Breast epithelium (tissue), 4 donors: ENCODE measurements around the gene MGAT4C. TPM values are rescaled to one million over a fixed set of nuclear protein-coding genes. Genes with fewer than 3 reads are reported as not detected.

Experiments used
- DNase-seq, 2 donors: peaks; one replicate each; pipeline ENCODE4 v3.0.0-alpha.2; 2019; ENCODE audit warnings: low spot score in 2 of 2
- H3K27ac ChIP-seq, 2 donors: fragments of 200-600 bp; sonication (generic) in 1 of 2; one replicate each; pipeline ENCODE4 v1.5.1; 2016 to 2019; ENCODE audit warnings: mild to moderate bottlenecking in 1 of 2
- H3K27me3 ChIP-seq, 2 donors: fragments of 200-600 bp; sonication (generic) in 1 of 2; one replicate each; pipeline versions ENCODE4 v1.5.1 to v1.6.0; 2017 to 2019; ENCODE audit warnings: control low read depth in 1 of 2, mild to moderate bottlenecking in 1 of 2
- H3K36me3 ChIP-seq: fragments of 200-600 bp; one replicate; pipeline ENCODE4 v1.5.1; 2019
- H3K4me1 ChIP-seq, 2 donors: fragments of 200-600 bp; sonication (generic); one replicate each; pipeline ENCODE4 v1.5.1; 2016 to 2019; ENCODE audit warnings: control low read depth in 1 of 2
- H3K4me3 ChIP-seq, 3 donors: fragments of 200-600 bp; sonication (generic); 1 replicate in 2 of 3; 2 replicates in 1 of 3; pipeline ENCODE4 v1.5.1; 2016 to 2019; ENCODE audit warnings: mild to moderate bottlenecking in 3 of 3, moderate library complexity in 2 of 3
- H3K9me3 ChIP-seq, 2 donors: fragments of 200-600 bp; sonication (generic) in 1 of 2; one replicate each; pipeline ENCODE4 v1.5.1; 2016 to 2019; ENCODE audit warnings: control low read depth in 1 of 2
- CTCF ChIP-seq, 3 donors: fragments of 450-650 bp; IDR thresholded peaks; one replicate each; pipeline ENCODE4 v1.5.1; 2016 to 2017; ENCODE audit warnings: antibody characterized with exemption in 3 of 3, mild to moderate bottlenecking in 3 of 3, moderate library complexity in 3 of 3
- POLR2A ChIP-seq: fragments of 450-650 bp; IDR thresholded peaks from one replicate; pipeline ENCODE4 v1.6.1; 2016; ENCODE audit warnings: antibody characterized with exemption, mild to moderate bottlenecking, moderate library complexity
- POLR2AphosphoS5 ChIP-seq, 3 donors: sonication (generic); formaldehyde crosslinking; IDR thresholded peaks; one replicate each; pipeline ENCODE4 v1.6.1; 2017; ENCODE audit warnings: antibody characterized with exemption in 3 of 3
- intact Hi-C: fragments of 100-400 bp; cut with DNase I; formaldehyde crosslinking; loops from one replicate; pipeline ENCODE4 v1.15.1; 2023; ENCODE audit warnings: low total_unique reads
- total RNA-seq, 3 donors: library from RNA; depleted of rRNA; stranded (reverse); fragments of >200 nt; gene quantifications; one replicate each; pipeline ENCODE4 v1.1.0, GENCODE V29; 2016

The MGAT4C gene
- total RNA-seq, 3 donors from 2014 or later: under 0.01 to 1.0 TPM; not detected in 1

DNA sequence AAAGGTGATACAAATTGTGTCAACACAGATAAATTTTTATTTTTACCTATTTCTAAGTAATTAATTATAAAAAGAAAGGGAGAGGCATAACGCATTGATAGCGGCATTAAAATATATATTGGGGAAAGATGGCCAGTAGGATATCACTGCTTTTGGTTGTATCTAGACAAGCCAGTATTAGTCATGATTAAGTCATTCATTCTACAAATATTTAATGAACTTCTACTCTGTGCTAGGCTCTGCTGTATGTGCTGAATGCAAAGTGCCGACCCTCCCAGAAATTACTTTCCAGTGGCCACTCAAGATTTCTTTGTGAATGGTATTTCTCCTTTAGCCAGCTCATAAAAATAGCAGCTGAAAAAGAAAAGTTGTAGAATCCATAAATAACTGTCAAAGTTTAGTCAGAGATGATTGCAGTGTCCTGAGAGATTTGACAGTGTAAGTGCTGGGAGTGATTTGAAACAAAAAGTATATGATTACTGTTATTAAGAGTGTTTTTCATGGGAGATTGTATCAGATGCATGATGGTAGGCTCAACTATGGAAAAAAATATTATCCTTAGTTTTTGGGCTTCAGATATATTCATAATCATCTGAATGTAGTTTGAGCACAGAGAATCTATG is 133.2 kb downstream of the MGAT4C start:
- TF ChIP-seq POLR2AphosphoS5 (IDR thresholded peaks at IDR 0.05) (no peak), CTCF (IDR thresholded peaks at IDR 0.05) (no peak), POLR2A (no peak)
- H3K4me3 ChIP-seq: no peak overlapping the region
- no peaks in the 10 kb centered on the region for H3K27me3 ChIP-seq
- no peaks in the 10 kb centered on the region for H3K36me3 ChIP-seq
- no peak for DNase-seq
- no peaks in the 10 kb centered on the region for H3K9me3 ChIP-seq
- intact Hi-C loops: no loop called here
- no peaks in the 10 kb centered on the region for H3K4me1 ChIP-seq
- no peak overlapping the region for H3K27ac ChIP-seq

DNA sequence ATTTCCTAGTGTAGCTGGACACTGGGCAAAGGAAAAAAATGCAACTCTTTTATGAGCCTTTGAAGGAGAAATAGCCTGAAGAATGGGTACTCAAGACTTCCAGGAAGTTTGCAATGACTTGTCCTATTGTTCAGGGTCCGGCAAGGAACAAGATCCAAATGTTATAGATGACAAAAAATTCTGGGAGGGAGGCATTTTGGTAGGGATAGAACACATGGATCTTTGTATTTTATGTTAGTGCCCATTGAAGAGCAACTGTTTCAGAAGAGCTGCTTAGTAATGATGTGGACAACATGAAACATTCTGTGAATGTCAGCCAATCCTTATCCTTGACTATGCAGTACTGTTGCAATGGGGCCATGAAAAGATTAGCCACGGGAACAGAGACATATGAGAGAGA is 138.0 kb downstream of the MGAT4C start:
- Histone ChIP-seq H3K4me3 (no peak overlapping the region), H3K4me1 (no peaks in the 10 kb centered on the region), H3K36me3 (no peaks in the 10 kb centered on the region)

DNA sequence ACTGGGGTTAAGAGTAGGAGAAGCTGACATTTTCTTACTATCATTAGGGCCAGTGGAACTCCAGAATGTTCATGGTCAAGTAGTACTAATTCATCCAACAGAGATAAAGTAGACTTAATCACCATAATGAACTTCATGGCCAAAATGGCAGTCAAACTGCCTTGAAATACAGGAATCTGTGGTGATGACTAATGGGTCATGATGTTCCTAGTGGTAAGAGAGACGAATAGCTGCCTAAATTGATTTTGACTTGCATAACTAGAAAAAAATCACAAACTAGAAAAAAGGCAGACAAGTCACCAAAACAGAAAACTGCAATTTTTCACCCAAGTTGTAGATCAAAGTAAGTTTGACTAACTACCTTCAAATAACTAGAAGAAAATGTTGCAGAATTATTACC is 138.5 kb downstream of the MGAT4C start:
- Histone ChIP-seq H3K4me1 (no peaks in the 10 kb centered on the region), H3K4me3 (no peak overlapping the region), H3K36me3 (no peaks in the 10 kb centered on the region), H3K27ac (no peak overlapping the region), H3K9me3 (no peaks in the 10 kb centered on the region), H3K27me3 (no peaks in the 10 kb centered on the region)
- no peak for DNase-seq
- no peak for TF ChIP-seq POLR2AphosphoS5 (IDR thresholded peaks at IDR 0.05)
- intact Hi-C loops: no loop called here

More for the DNA sequence above, 138.0 kb downstream of the MGAT4C start:
- H3K27ac ChIP-seq: no peak overlapping the region
- no peaks in the 10 kb centered on the region for H3K9me3 ChIP-seq
- TF ChIP-seq POLR2AphosphoS5 (IDR thresholded peaks at IDR 0.05) (no peak), CTCF (IDR thresholded peaks at IDR 0.05) (no peak), POLR2A (no peak)
- DNase-seq: no peak
- intact Hi-C loops: no loop called here
- no peaks in the 10 kb centered on the region for H3K27me3 ChIP-seq

- H3K9me3 ChIP-seq: no peaks in the 10 kb centered on the region
- no peak overlapping the region for H3K27ac ChIP-seq
- TF ChIP-seq CTCF (IDR thresholded peaks at IDR 0.05): no peak
- TF ChIP-seq POLR2A: no peak
- TF ChIP-seq POLR2AphosphoS5 (IDR thresholded peaks at IDR 0.05): no peak
- no peaks in the 10 kb centered on the region for H3K36me3 ChIP-seq
- no peak for DNase-seq
- H3K4me3 ChIP-seq: no peak overlapping the region
- no peaks in the 10 kb centered on the region for H3K27me3 ChIP-seq
- H3K4me1 ChIP-seq: no peaks in the 10 kb centered on the region
- intact Hi-C loops: no loop called here
Measured at GRCh38 chr12:86104087-86104486, 152.1 kb downstream of the MGAT4C start.

- intact Hi-C loops: no loop called here
Measured at GRCh38 chr12:86097161-86097560, 159.0 kb downstream of the MGAT4C start.

More at GRCh38 chr12:86097161-86097560, 159.0 kb downstream of the MGAT4C start:
- no peak for TF ChIP-seq POLR2A
- no peak for TF ChIP-seq CTCF (IDR thresholded peaks at IDR 0.05)
- no peak for TF ChIP-seq POLR2AphosphoS5 (IDR thresholded peaks at IDR 0.05)
- Histone ChIP-seq H3K27me3 (no peaks in the 10 kb centered on the region), H3K27ac (no peak overlapping the region), H3K9me3 (no peaks in the 10 kb centered on the region), H3K4me1 (no peaks in the 10 kb centered on the region), H3K4me3 (no peak overlapping the region), H3K36me3 (no peaks in the 10 kb centered on the region)
- no peak for DNase-seq
